ENCODE results near the gene C1QTNF5.
A peak's percentile ranks its signal among the peaks of the same experiment; 100 is the strongest.

C1QTNF5 gene

DNA sequence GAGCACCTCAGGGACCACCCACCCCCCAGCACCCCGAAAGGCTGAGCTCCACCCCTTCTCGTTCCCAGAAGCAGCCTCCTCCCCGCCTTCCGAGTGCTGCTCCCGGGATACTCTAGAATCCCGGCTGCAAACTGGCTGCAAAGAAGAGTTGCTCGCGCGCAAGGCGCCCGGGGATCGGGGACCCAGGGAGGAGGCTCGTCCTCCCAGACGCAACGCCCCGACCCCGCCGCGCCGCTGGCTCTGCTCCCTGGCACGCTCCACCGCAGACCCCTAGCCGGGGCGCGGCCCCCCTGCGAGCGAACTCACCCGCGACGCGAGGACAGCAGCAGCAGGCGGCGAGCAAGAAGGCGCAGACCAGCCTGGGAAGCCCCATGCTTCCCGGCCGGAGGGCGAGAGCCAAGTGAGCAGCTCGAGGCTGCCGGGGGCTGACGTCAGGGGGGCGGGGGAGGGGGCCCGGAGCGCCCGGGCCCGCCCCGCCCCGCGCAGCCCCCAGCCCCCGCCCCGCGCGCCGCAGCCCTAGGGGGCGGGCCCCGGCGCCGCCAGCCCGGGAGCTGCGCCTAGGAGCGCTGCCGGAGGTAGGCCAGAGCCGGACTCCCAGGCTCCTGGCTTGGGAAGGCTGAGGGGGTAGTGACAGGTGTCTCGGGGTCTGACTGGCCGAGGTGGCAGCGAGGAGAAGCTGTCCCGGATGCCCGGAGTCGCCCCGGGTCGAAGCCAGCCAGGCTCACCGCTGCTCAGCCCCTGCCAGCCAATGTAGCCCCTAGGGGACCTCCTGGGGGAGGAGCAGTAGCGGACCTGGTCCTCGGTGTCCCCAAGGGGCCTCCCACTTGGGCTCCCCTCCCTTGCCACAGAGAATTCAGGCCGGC is 23.7 kb downstream of the C1QTNF5 start, which contains the start of gene MCAM (continued):
- TF ChIP-seq PRDM10 (tag by site-specific recombination; IDR thresholded peaks at IDR 0.05) (no peak), ZNF398 (tag by site-specific recombination; IDR thresholded peaks at IDR 0.05) (peak; percentile 32), PRDM1 (tag by site-specific recombination; IDR thresholded peaks at IDR 0.05) (no peak), ZNF394 (tag by site-specific recombination; IDR thresholded peaks at IDR 0.05; ENCODE audit: borderline replicate concordance) (peak; percentile 85), BCL11B (tag by site-specific recombination; IDR thresholded peaks at IDR 0.05; ENCODE audit: low read depth) (no peak), ZNF624 (tag by site-specific recombination; IDR thresholded peaks at IDR 0.05) (no peak), ZNF530 (tag by site-specific recombination; IDR thresholded peaks at IDR 0.05; ENCODE audit: low read depth) (no peak), GLIS2 (tag by site-specific recombination; IDR thresholded peaks at IDR 0.05) (peak; percentile 57), ZNF324 (tag by site-specific recombination; IDR thresholded peaks at IDR 0.05) (no peak), ZNF112 (tag by site-specific recombination; IDR thresholded peaks at IDR 0.05) (no peak), ZBTB8A (tag by site-specific recombination; IDR thresholded peaks at IDR 0.05) (0 out of 2 replicates have a peak, but pooled peaks have one; percentile 14), ZNF658 (tag by site-specific recombination; IDR thresholded peaks at IDR 0.05) (no peak), ZNF776 (tag by site-specific recombination; IDR thresholded peaks at IDR 0.05; ENCODE audit: borderline replicate concordance) (no peak), KLF1 (tag by site-specific recombination; IDR thresholded peaks at IDR 0.05) (no peak), ZNF214 (tag by site-specific recombination; IDR thresholded peaks at IDR 0.05; ENCODE audit: borderline replicate concordance) (no peak), GLIS1 (tag by site-specific recombination; IDR thresholded peaks at IDR 0.05) (peak; percentile 51), ZNF211 (tag by site-specific recombination; IDR thresholded peaks at IDR 0.05; ENCODE audit: low read depth) (no peak), ZFP69B (tag by site-specific recombination; IDR thresholded peaks at IDR 0.05) (no peak), ZNF366 (tag by site-specific recombination; conservative IDR thresholded peaks at IDR 0.05) (no peak)
- TF ChIP-seq, protein P1, sequence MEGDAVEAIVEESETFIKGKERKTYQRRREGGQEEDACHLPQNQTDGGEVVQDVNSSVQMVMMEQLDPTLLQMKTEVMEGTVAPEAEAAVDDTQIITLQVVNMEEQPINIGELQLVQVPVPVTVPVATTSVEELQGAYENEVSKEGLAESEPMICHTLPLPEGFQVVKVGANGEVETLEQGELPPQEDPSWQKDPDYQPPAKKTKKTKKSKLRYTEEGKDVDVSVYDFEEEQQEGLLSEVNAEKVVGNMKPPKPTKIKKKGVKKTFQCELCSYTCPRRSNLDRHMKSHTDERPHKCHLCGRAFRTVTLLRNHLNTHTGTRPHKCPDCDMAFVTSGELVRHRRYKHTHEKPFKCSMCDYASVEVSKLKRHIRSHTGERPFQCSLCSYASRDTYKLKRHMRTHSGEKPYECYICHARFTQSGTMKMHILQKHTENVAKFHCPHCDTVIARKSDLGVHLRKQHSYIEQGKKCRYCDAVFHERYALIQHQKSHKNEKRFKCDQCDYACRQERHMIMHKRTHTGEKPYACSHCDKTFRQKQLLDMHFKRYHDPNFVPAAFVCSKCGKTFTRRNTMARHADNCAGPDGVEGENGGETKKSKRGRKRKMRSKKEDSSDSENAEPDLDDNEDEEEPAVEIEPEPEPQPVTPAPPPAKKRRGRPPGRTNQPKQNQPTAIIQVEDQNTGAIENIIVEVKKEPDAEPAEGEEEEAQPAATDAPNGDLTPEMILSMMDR (tag by site-specific recombination; IDR thresholded peaks at IDR 0.05): no peak
- TF ChIP-seq, protein P2, sequence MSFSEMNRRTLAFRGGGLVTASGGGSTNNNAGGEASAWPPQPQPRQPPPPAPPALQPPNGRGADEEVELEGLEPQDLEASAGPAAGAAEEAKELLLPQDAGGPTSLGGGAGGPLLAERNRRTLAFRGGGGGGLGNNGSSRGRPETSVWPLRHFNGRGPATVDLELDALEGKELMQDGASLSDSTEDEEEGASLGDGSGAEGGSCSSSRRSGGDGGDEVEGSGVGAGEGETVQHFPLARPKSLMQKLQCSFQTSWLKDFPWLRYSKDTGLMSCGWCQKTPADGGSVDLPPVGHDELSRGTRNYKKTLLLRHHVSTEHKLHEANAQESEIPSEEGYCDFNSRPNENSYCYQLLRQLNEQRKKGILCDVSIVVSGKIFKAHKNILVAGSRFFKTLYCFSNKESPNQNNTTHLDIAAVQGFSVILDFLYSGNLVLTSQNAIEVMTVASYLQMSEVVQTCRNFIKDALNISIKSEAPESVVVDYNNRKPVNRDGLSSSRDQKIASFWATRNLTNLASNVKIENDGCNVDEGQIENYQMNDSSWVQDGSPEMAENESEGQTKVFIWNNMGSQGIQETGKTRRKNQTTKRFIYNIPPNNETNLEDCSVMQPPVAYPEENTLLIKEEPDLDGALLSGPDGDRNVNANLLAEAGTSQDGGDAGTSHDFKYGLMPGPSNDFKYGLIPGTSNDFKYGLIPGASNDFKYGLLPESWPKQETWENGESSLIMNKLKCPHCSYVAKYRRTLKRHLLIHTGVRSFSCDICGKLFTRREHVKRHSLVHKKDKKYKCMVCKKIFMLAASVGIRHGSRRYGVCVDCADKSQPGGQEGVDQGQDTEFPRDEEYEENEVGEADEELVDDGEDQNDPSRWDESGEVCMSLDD (tag by site-specific recombination; IDR thresholded peaks at IDR 0.05): no peak; the same call in 1 of the 2 replicates
- TF ChIP-seq, protein P3, sequence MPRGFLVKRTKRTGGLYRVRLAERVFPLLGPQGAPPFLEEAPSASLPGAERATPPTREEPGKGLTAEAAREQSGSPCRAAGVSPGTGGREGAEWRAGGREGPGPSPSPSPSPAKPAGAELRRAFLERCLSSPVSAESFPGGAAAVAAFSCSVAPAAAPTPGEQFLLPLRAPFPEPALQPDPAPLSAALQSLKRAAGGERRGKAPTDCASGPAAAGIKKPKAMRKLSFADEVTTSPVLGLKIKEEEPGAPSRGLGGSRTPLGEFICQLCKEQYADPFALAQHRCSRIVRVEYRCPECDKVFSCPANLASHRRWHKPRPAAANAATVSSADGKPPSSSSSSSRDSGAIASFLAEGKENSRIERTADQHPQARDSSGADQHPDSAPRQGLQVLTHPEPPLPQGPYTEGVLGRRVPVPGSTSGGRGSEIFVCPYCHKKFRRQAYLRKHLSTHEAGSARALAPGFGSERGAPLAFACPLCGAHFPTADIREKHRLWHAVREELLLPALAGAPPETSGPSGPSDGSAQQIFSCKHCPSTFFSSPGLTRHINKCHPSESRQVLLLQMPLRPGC (tag by site-specific recombination; IDR thresholded peaks at IDR 0.05): no peak
- TF ChIP-seq, protein P4, sequence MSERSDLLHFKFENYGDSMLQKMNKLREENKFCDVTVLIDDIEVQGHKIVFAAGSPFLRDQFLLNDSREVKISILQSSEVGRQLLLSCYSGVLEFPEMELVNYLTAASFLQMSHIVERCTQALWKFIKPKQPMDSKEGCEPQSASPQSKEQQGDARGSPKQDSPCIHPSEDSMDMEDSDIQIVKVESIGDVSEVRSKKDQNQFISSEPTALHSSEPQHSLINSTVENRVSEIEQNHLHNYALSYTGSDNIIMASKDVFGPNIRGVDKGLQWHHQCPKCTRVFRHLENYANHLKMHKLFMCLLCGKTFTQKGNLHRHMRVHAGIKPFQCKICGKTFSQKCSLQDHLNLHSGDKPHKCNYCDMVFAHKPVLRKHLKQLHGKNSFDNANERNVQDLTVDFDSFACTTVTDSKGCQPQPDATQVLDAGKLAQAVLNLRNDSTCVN (tag by site-specific recombination; optimal IDR thresholded peaks at IDR 0.05): peak; percentile 79
- TF ChIP-seq, protein P5, sequence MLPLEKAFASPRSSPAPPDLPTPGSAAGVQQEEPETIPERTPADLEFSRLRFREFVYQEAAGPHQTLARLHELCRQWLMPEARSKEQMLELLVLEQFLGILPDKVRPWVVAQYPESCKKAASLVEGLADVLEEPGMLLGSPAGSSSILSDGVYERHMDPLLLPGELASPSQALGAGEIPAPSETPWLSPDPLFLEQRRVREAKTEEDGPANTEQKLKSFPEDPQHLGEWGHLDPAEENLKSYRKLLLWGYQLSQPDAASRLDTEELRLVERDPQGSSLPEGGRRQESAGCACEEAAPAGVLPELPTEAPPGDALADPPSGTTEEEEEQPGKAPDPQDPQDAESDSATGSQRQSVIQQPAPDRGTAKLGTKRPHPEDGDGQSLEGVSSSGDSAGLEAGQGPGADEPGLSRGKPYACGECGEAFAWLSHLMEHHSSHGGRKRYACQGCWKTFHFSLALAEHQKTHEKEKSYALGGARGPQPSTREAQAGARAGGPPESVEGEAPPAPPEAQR (tag by site-specific recombination; IDR thresholded peaks at IDR 0.05): no peak
